Epithelial cell of esophagus (primary cell): ENCODE results near the gene PARP15.

ENCODE experiments used
- DNase-seq: peaks from one replicate; pipeline ENCODE4 v3.0.0; 2010; ENCODE audit warnings: low read depth
- H3K4me3 ChIP-seq: 2 replicates; pipeline ENCODE4 v1.5.1; 2011; ENCODE audit warnings: mild to moderate bottlenecking, low read length, control low read depth
- CTCF ChIP-seq: IDR thresholded peaks from 2 replicates; pipeline ENCODE4 v1.5.1; 2011; ENCODE audit warnings: low read depth, mild to moderate bottlenecking, low read length, control low read depth, inconsistent platforms; ENCODE audit not compliant: insufficient read depth; ENCODE audit errors: missing control alignments

PARP15 gene

DNA sequence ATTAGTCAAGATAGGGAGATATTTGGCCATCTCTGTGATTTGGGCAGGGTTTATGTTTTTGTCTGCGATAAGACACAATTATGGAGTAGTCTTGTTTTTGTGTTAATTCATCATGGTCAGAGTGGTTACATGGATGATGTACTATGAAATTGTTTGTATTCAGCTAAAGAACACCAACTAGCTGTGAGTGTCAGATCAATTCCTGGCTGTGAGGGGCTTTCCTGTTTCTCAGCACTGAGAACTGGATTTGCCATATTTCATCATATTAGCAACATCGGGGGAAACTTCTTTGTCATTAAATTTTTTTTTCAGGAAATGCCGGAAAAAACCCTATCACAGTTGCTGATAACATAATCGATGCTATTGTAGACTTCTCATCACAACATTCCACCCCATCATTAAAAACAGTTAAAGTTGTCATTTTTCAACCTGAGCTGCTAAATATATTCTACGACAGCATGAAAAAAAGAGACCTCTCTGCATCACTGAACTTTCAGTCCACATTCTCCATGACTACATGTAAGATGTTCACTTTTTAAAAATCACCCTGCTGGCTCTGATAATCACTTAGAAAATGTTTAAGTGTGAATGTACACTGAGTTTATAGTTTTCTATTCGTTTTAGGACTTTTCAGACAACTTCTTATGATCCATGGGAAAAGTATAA is 49.2 kb downstream of the PARP15 start:
- H3K4me3 ChIP-seq, result no peak overlapping the region
- no peak for DNase-seq
- no peak for TF ChIP-seq CTCF

GRCh38 chr3:122627301-122627700 is 49.9 kb downstream of the PARP15 start:
- peak; percentile 66 for DNase-seq
- TF ChIP-seq CTCF, result no peak
- H3K4me3 ChIP-seq, result no peak overlapping the region

DNA sequence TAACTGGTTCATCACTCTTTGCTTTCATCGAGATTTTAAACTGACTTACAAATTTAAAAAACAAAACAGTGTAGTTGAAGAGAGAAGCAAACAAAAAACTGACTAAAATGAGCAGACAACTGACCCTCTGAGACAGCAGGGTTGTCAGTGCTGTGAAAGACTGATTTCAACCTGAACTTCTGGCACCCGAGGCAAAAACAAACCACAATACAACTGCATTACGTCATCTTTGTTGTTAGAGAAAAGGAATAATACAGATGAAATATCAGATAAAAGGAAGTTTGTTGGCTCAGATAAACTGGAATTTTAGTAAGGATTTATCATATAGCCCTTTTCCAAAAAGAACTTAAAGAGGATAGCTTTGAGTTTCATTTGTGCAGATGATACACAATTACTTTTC is 51.1 kb downstream of the PARP15 start:
- H3K4me3 ChIP-seq, result no peak overlapping the region
- DNase-seq, result peak; percentile 73
- TF ChIP-seq CTCF, result no peak

DNA sequence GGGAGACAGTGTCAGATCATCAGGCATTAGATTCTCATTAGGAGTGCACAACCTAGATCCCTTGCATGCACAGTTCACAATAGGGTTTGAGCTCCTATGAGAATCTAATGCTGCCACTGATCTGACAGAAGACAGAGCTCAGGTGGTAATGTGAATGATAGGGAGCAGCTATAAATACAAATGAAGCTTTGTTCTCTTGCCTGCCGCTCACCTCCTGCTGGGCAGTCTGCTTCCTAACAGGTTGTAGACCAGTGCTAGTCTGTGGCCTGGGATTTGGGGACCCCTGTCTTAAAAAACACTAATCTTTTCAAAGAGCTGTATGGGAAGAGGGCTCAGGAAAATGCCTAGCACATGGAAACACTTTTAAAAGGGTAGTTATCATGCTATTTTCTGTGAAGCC is 52.3 kb downstream of the PARP15 start:
- no peak for DNase-seq
- H3K4me3 ChIP-seq, result no peak overlapping the region
- TF ChIP-seq CTCF, result no peak

GRCh38 chr3:122635789-122636188 is 58.3 kb downstream of the PARP15 start:
- DNase-seq, result peak; percentile 79
- no peak overlapping the region for H3K4me3 ChIP-seq
- TF ChIP-seq CTCF, result no peak

DNA sequence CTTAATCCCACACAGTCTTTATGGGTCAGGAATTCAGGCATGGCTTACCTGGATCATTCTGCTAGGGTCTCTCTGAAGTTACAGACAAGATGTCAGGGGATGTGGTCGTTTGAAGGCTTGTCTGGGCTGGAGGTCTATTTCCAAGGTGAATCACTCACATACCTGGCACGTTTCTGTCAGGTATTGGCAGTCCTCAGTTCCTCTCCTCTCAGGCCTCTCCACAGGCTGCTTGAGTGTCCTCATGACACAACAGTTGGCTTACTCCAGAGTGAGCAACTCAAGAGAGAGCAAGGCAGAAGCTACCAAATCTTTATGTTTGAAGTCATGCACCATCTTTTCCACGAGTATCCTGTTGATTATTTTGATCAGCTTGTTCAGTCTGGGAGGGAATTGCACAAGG is 59.2 kb downstream of the PARP15 start:
- H3K4me3 ChIP-seq, result no peak overlapping the region
- DNase-seq, result peak; percentile 83
- no peak for TF ChIP-seq CTCF

- DNase-seq, result no peak
- TF ChIP-seq CTCF, result no peak
- no peak overlapping the region for H3K4me3 ChIP-seq
Measured at GRCh38 chr3:122640437-122640999, 63.1 kb downstream of the PARP15 start.
